ENCODE measurements around the gene EVA1C. TPM values are rescaled to one million over a fixed set of nuclear protein-coding genes. Genes with fewer than 3 reads are reported as not detected.

Gene EVA1C
- total and polyA plus RNA-seq, 7 donors: 5.5 to 10.7 (median 6.1) TPM

DNA sequence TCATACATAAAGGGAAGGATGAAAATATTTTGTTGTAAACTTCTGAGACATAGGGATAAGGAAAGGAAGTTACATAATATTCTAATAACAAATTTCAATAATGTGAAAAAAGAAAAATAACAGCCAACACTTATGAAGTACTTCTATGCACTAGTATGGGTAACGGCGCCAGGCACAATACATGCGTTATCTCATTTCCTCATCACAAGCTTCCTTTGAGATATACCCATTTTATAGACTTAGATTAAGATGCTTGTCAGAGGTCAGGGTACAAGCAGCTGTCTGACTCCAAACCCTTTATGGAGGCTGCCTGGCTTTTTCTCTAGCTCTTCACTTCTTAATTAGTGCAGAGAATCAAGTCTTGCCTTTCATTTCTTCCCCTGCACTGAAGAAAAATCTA, 131.5 kb downstream of the EVA1C start:
- H3K4me3 ChIP-seq: no peak overlapping the region
- no peaks in the 10 kb centered on the region for H3K9me3 ChIP-seq
- 82 to 90% (median 88%) methylated on average over 3 of the region's 3 CpGs for WGBS, 3 donors
- no peak for ATAC-seq
- no peak overlapping the region for H3K27ac ChIP-seq
- H3K36me3 ChIP-seq (ENCODE audit: insufficient read depth in 1 of 2, low read depth in 1 of 2): no peaks in the 10 kb centered on the region
- TF ChIP-seq, protein P1, sequence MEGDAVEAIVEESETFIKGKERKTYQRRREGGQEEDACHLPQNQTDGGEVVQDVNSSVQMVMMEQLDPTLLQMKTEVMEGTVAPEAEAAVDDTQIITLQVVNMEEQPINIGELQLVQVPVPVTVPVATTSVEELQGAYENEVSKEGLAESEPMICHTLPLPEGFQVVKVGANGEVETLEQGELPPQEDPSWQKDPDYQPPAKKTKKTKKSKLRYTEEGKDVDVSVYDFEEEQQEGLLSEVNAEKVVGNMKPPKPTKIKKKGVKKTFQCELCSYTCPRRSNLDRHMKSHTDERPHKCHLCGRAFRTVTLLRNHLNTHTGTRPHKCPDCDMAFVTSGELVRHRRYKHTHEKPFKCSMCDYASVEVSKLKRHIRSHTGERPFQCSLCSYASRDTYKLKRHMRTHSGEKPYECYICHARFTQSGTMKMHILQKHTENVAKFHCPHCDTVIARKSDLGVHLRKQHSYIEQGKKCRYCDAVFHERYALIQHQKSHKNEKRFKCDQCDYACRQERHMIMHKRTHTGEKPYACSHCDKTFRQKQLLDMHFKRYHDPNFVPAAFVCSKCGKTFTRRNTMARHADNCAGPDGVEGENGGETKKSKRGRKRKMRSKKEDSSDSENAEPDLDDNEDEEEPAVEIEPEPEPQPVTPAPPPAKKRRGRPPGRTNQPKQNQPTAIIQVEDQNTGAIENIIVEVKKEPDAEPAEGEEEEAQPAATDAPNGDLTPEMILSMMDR (IDR thresholded peaks at IDR 0.05): no peak
- no peaks in the 10 kb centered on the region for H3K27me3 ChIP-seq (ENCODE audit: insufficient read depth in 3 of 3, low read length in 2 of 3)
- H3K4me1 ChIP-seq: no peaks in the 10 kb centered on the region
- intact Hi-C loops (cut with DNase I): no loop called here
- DNase-seq: no peak

DNA sequence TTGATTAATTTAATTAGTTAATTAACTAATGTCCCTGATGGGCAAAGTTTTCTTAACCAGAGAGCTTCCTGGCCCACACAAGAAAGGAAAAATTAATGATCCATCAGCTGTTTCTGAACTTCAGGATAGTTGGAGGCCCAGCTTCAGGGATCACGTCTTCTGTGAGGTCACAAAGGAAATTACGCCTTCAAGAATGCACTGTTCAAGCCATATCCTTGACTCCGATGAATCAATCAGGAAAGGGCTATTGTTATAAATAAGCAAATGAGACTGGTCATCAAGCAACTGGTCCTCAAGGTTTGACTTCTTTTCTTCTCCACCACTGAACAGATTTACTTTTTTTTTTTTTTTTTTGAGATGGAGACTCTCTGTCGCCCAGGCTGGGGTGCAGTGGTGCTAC, 132.2 kb downstream of the EVA1C start:
- H3K27ac ChIP-seq: no peak overlapping the region
- no peaks in the 10 kb centered on the region for H3K36me3 ChIP-seq (ENCODE audit: insufficient read depth in 1 of 2, low read depth in 1 of 2)
- no peaks in the 10 kb centered on the region for H3K4me1 ChIP-seq
- intact Hi-C loops (cut with DNase I): no loop called here
- DNase-seq (no peak), ATAC-seq (no peak)
- no peak overlapping the region for H3K4me3 ChIP-seq
- no peaks in the 10 kb centered on the region for H3K9me3 ChIP-seq
- H3K27me3 ChIP-seq (ENCODE audit: insufficient read depth in 3 of 3, low read length in 2 of 3): no peaks in the 10 kb centered on the region
- TF ChIP-seq, protein P1 (IDR thresholded peaks at IDR 0.05): no peak
- 78 to 88% (median 83%) methylated on average over 4 of the region's 4 CpGs for WGBS, 3 donors

- TF ChIP-seq, protein P1 (IDR thresholded peaks at IDR 0.05): no peak
- Histone ChIP-seq H3K4me1 (no peaks in the 10 kb centered on the region), H3K9me3 (no peaks in the 10 kb centered on the region), H3K27ac (no peak overlapping the region), H3K4me3 (no peak overlapping the region), H3K36me3 (ENCODE audit: insufficient read depth in 1 of 2, low read depth in 1 of 2) (no peaks in the 10 kb centered on the region), H3K27me3 (ENCODE audit: insufficient read depth in 3 of 3, low read length in 2 of 3) (no peaks in the 10 kb centered on the region)
- DNase-seq: no peak
- ATAC-seq: no peak
- 74 to 83% (median 81%) methylated on average over 6 of the region's 6 CpGs for WGBS, 3 donors
- intact Hi-C loops (cut with DNase I): no loop called here
These were observed 133.5 kb downstream of the EVA1C start for GRCh38 chr21:32545948-32546441.

- ATAC-seq (no peak), DNase-seq (no peak)
- intact Hi-C loops (cut with DNase I): no loop called here
- Histone ChIP-seq H3K27me3 (ENCODE audit: insufficient read depth in 3 of 3, low read length in 2 of 3) (no peaks in the 10 kb centered on the region), H3K36me3 (ENCODE audit: insufficient read depth in 1 of 2, low read depth in 1 of 2) (no peaks in the 10 kb centered on the region), H3K4me3 (no peak overlapping the region), H3K9me3 (no peaks in the 10 kb centered on the region), H3K4me1 (no peaks in the 10 kb centered on the region), H3K27ac (no peak overlapping the region)
- TF ChIP-seq, protein P1 (IDR thresholded peaks at IDR 0.05): no peak
- 89 to 91% (median 90%) methylated on average over 4 of the region's 4 CpGs for WGBS, 3 donors
These were observed 134.5 kb downstream of the EVA1C start for GRCh38 chr21:32547018-32547417.

DNA sequence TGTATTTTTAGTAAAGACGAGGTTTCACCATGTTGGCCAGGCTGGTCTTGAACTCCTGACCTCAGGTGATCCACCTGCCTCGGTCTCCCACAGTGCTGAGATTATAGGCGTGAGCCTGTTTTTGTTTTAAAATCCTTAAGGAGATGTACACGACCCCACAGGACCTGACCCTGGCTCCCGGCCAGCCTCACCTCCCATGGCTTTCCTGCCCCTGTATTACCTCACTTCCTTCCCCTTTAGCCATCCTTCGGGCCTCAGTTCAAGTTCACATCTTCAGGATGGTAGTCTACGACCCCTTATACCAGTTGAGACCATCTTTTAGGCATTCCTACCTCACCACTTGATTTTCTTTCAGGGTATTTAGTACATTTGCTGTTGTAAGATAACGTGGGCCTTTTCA, 136.5 kb downstream of the EVA1C start:
- TF ChIP-seq, protein P1 (IDR thresholded peaks at IDR 0.05): no peak
- H3K4me3 ChIP-seq: no peak overlapping the region
- H3K4me1 ChIP-seq: no peaks in the 10 kb centered on the region
- no peak for ATAC-seq
- no peaks in the 10 kb centered on the region for H3K36me3 ChIP-seq (ENCODE audit: insufficient read depth in 1 of 2, low read depth in 1 of 2)
- 66 to 68% (median 67%) methylated on average over 8 of the region's 8 CpGs for WGBS, 3 donors
- no peak overlapping the region for H3K27ac ChIP-seq
- intact Hi-C loops (cut with DNase I): no loop called here
- no peaks in the 10 kb centered on the region for H3K9me3 ChIP-seq
- H3K27me3 ChIP-seq (ENCODE audit: insufficient read depth in 3 of 3, low read length in 2 of 3): no peaks in the 10 kb centered on the region
- no peak for DNase-seq

Measured in psoas muscle (tissue), 8 donors.